GM19438 (cell line): Measurements from ENCODE around the gene ACSS2.
A peak's percentile ranks its signal among the peaks of the same experiment; 100 is the strongest.

Experiments
- ATAC-seq: cut with Tn5 transposase; IDR thresholded peaks from one replicate; pipeline ENCODE4 v1.9.1; 2021; ENCODE audit warnings: low read depth; ENCODE audit not compliant: unreplicated experiment

ACSS2 gene

GRCh38 chr20:34945315-34946077 lies 69.1 kb downstream of the ACSS2 start:
- no peak for ATAC-seq

GRCh38 chr20:34946661-34947060 lies 70.2 kb downstream of the ACSS2 start:
- no peak for ATAC-seq

- ATAC-seq = no peak
Measured at GRCh38 chr20:34947336-34947735, 70.9 kb downstream of the ACSS2 start.

GRCh38 chr20:34948030-34948429 lies 71.6 kb downstream of the ACSS2 start:
- ATAC-seq = no peak

GRCh38 chr20:34949120-34949519 lies 72.7 kb downstream of the ACSS2 start:
- no peak for ATAC-seq

- no peak for ATAC-seq
Measured at GRCh38 chr20:34951252-34951651, 74.8 kb downstream of the ACSS2 start.

GRCh38 chr20:34951652-34952051 lies 75.2 kb downstream of the ACSS2 start:
- ATAC-seq = no peak

- ATAC-seq = no peak
Measured at GRCh38 chr20:34952671-34953070, 76.3 kb downstream of the ACSS2 start.

GRCh38 chr20:34953960-34954359 lies 77.5 kb downstream of the ACSS2 start:
- no peak for ATAC-seq

GRCh38 chr20:34954904-34955230 lies 78.5 kb downstream of the ACSS2 start:
- no peak for ATAC-seq

GRCh38 chr20:34955231-34956040 lies 79.0 kb downstream of the ACSS2 start, which contains the start of the genes GSS and MYH7B:
Gene GSS (minus strand): TSS chr20:34955806. CDS start chr20:34951852, 3,954 bp downstream.
Gene MYH7B (plus strand): TSS chr20:34955868. CDS start chr20:34978006, 22,138 bp downstream.
- peak; percentile 94 for ATAC-seq

- ATAC-seq = no peak
Measured at GRCh38 chr20:34956041-34956458, 79.6 kb downstream of the ACSS2 start.

GRCh38 chr20:34956751-34957472 lies 80.5 kb downstream of the ACSS2 start:
- ATAC-seq = no peak

- ATAC-seq = no peak
Measured at GRCh38 chr20:34964486-34964885, 88.1 kb downstream of the ACSS2 start.

GRCh38 chr20:34965051-34965450 lies 88.6 kb downstream of the ACSS2 start:
- no peak for ATAC-seq

GRCh38 chr20:34967421-34967820 lies 91.0 kb downstream of the ACSS2 start:
- ATAC-seq = no peak

- no peak for ATAC-seq
Measured at GRCh38 chr20:34968042-34968775, 91.8 kb downstream of the ACSS2 start.

GRCh38 chr20:34970193-34970840 lies 93.9 kb downstream of the ACSS2 start:
- no peak for ATAC-seq

- no peak for ATAC-seq
Measured at GRCh38 chr20:34970846-34971560, 94.6 kb downstream of the ACSS2 start.
